GM18951 (cell line): ENCODE data around the gene LNX1.
A peak's percentile ranks its signal among the peaks of the same experiment; 100 is the strongest.

Experiments used
- POLR2A ChIP-seq: IDR thresholded peaks from 4 replicates; pipeline ENCODE4 v1.6.1; 2011; ENCODE audit warnings: mild to moderate bottlenecking; ENCODE audit not compliant: insufficient read length, insufficient read depth; ENCODE audit errors: extremely low read depth
- in situ Hi-C: fragments of 300-500 bp; cut with MboI; formaldehyde crosslinking; loops from one replicate; pipeline ENCODE4 v1.12.0; 2022; ENCODE audit warnings: low sequenced_read_pairs, mixed read lengths, inconsistent platforms; ENCODE audit not compliant: unreplicated experiment

Gene LNX1

GRCh38 chr4:53591372-53591892 lies at the start of gene LNX1:
Gene LNX1 (minus strand): TSS chr4:53591486. CDS start chr4:53574002, 17,484 bp downstream.
- TF ChIP-seq POLR2A, result peak; percentile 20
- in situ Hi-C loops, result no loop called here

- in situ Hi-C loops, result no loop called here
- TF ChIP-seq POLR2A, result no peak
Measured at GRCh38 chr4:53640576-53641453, 49.5 kb upstream of the LNX1 start.

- TF ChIP-seq POLR2A, result no peak
- in situ Hi-C loops, result no loop called here
Measured at GRCh38 chr4:53638919-53639318, 47.6 kb upstream of the LNX1 start.

GRCh38 chr4:53637348-53637747 lies 46.1 kb upstream of the LNX1 start:
- TF ChIP-seq POLR2A, result no peak
- in situ Hi-C loops, result no loop called here

GRCh38 chr4:53635697-53636483 lies 44.6 kb upstream of the LNX1 start:
- in situ Hi-C loops, result no loop called here
- no peak for TF ChIP-seq POLR2A

- in situ Hi-C loops, result no loop called here
- TF ChIP-seq POLR2A, result no peak
Measured at GRCh38 chr4:53633608-53634007, 42.3 kb upstream of the LNX1 start.

GRCh38 chr4:53629296-53629695 lies 38.0 kb upstream of the LNX1 start:
- TF ChIP-seq POLR2A, result no peak
- in situ Hi-C loops, result no loop called here

- TF ChIP-seq POLR2A, result no peak
- in situ Hi-C loops, result no loop called here
Measured at GRCh38 chr4:53626491-53626890, 35.2 kb upstream of the LNX1 start.

GRCh38 chr4:53625888-53626287 lies 34.6 kb upstream of the LNX1 start:
- TF ChIP-seq POLR2A, result no peak
- in situ Hi-C loops, result no loop called here

- TF ChIP-seq POLR2A, result no peak
- in situ Hi-C loops, result no loop called here
Measured at GRCh38 chr4:53622739-53623151, 31.5 kb upstream of the LNX1 start.

GRCh38 chr4:53620956-53621355 lies 29.7 kb upstream of the LNX1 start:
- TF ChIP-seq POLR2A, result no peak
- in situ Hi-C loops, result no loop called here

- TF ChIP-seq POLR2A, result no peak
- in situ Hi-C loops, result no loop called here
Measured at GRCh38 chr4:53619431-53619830, 28.1 kb upstream of the LNX1 start.

- no peak for TF ChIP-seq POLR2A
- in situ Hi-C loops, result no loop called here
Measured at GRCh38 chr4:53618321-53618720, 27.0 kb upstream of the LNX1 start.
